AML-193 (cell line): ENCODE measurements around the gene PHF20.
"Not testable (repeated sequence)": the region's sequence is repeated elsewhere in the genome, so short reads cannot be mapped to it uniquely, and the experiment has no call there.

Source experiments
- DNase-seq, 2 experiments: peaks; one replicate each; lab custom pipeline; 2025; lab: John Stamatoyannopoulos, UW

PHF20 gene

GRCh38 chr20:35839904-35840303, 68.1 kb downstream of the PHF20 start:
- no peak for DNase-seq

GRCh38 chr20:35840421-35840820, 68.6 kb downstream of the PHF20 start:
- no peak for DNase-seq

GRCh38 chr20:35842361-35842760, 70.5 kb downstream of the PHF20 start:
- no peak for DNase-seq

- DNase-seq: not testable (repeated sequence)
Measured at GRCh38 chr20:35843894-35844293, 72.1 kb downstream of the PHF20 start.

GRCh38 chr20:35845561-35845960, 73.7 kb downstream of the PHF20 start:
- DNase-seq: no peak

GRCh38 chr20:35849706-35850105, 77.9 kb downstream of the PHF20 start:
- DNase-seq: no peak

GRCh38 chr20:35851659-35852058, 79.8 kb downstream of the PHF20 start:
- DNase-seq: not testable (repeated sequence)

GRCh38 chr20:35854713-35855348, 83.0 kb downstream of the PHF20 start:
- DNase-seq: no peak

GRCh38 chr20:35855641-35856040, 83.8 kb downstream of the PHF20 start:
- not testable (repeated sequence) for DNase-seq

GRCh38 chr20:35856866-35857265, 85.1 kb downstream of the PHF20 start:
- no peak for DNase-seq

GRCh38 chr20:35866418-35867202, 94.8 kb downstream of the PHF20 start:
- no peak for DNase-seq

GRCh38 chr20:35870541-35871258, 98.9 kb downstream of the PHF20 start:
- no peak for DNase-seq

- DNase-seq: no peak
Measured at GRCh38 chr20:35871259-35871771, 99.5 kb downstream of the PHF20 start.

- no peak for DNase-seq
Measured at GRCh38 chr20:35876033-35876320, 104.2 kb downstream of the PHF20 start.

GRCh38 chr20:35877611-35878010, 105.8 kb downstream of the PHF20 start:
- no peak for DNase-seq

- no peak for DNase-seq
Measured at GRCh38 chr20:35878113-35878625, 106.4 kb downstream of the PHF20 start.

- DNase-seq: no peak
Measured at GRCh38 chr20:35881676-35882075, 109.9 kb downstream of the PHF20 start.

GRCh38 chr20:35882427-35883161, 110.8 kb downstream of the PHF20 start:
- DNase-seq: not testable (repeated sequence)

GRCh38 chr20:35883336-35883777, 111.5 kb downstream of the PHF20 start:
- no peak for DNase-seq

- peak; percentile 61 to 63 for DNase-seq
Measured at GRCh38 chr20:35883778-35884540, 112.1 kb downstream of the PHF20 start.

GRCh38 chr20:35884541-35884865, 112.7 kb downstream of the PHF20 start:
- no peak for DNase-seq
